ENCODE measurements around the gene IMPDH2.

The IMPDH2 gene

DNA sequence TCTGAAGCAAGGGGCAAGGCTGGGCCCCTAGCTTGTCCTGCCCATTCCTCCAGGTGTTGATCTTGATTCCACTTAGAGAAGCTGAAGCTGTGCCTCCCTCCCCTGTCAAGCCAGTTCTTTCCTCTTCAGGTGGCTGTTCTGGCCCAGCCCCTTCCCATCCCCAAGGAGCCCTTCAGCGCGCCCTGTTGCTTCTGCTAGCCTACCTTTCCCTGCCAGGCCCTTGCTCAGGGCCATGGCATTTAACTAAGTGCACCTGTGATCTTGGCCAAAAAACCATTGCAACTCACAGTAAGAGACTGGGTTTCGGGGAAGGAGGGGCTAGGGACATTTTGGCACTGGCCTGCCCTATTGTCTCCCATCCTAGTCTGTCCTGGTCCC, 23.9 kb downstream of the IMPDH2 start:
- no peak for DNase-seq

DNA sequence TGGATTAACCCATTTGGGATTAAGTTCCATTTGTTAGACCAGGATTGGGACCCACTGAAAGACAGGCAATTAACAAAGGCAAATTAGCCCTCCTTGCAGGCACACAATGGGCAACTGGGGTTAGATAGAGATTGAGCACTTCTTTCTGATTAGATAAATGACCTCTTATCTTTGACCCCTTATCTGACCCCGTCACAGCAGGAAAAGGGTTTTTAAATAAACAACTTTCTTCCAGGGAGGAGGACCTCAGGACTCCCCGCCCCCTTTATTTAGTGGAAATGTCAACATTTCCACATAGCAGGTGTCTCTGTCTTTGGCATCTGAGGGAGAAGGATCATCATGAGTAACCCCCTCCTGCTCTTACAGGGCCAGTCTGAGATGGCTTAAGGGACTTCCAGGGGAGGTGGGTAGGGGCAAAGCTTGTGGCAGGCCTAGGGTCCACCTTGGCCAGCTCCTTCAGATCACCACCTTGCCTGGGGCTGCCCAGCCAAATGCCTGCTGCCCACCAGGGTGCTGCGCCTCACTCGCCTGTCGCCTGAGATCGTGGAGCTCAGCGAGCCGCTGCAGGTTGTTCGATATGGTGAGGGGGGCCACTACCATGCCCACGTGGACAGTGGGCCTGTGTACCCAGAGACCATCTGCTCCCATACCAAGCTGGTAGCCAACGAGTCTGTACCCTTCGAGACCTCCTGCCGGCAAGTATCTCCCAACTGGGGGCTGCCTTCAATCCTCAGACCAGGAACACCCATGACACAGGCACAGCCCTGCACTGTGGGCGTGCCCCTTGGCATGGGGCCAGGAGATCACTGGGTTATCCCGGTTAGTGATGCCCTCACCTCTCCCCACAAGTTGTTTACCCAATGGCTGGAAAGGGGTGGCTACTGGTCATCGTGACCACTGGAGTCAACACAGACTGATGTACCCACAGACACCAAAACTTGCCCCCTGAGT, 24.6 kb downstream of the IMPDH2 start:
- no peak for DNase-seq

DNA sequence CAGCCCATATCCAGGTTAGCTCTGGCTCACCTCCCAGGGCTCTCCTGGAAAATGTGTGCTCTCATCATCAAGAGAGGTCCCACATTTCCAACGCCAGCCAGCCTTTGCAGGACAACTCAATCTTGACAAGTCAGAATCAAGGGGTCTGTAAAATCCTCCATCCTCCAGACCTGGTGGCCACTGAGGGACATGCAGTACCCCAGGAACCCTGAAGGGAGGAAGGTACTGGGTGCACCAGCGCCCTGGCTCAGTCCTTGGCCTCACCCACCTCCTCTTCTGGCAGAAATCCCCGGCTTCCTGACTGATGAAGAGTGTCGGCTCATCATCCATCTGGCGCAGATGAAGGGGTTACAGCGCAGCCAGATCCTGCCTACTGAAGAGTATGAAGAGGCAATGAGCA, 28.0 kb downstream of the IMPDH2 start:
- DNase-seq = no peak

DNA sequence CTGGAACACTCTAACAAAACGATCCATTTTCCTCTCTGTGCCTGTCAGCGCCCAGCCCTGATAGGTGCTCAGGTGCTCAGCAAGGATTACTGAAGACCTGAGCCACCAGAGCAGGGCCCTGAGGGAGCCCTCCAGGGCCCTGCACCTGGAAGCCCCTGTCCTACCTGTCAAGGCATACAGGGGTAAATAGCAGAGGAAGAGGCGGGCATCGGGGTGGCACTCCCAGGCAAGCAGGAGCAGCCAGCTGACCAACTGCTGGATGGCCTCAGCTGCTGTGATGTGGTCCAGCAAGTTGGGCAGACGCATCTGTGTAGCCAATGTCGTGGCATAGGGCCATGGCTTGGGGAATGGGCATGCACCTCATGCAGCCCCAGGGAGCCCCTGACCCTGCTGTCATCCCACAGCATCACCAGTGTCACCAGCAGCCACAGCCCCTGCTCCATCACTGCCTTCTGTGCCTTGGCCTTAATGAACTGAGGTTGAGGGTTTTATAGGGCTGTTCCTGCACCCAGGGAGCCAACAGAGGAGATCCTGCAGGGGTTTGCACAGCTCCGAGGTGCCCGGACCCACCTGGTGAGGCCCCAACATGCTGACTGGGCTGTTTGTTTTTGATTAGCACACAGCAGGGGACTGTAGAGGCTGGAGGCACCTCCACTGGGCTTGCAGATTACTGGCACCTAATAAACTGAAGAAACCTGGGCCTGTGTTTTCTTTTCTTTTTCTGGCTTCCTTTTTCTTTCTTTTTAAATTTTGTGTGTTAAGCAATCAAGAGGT, 29.9 kb downstream of the IMPDH2 start:
- no peak for DNase-seq

DNA sequence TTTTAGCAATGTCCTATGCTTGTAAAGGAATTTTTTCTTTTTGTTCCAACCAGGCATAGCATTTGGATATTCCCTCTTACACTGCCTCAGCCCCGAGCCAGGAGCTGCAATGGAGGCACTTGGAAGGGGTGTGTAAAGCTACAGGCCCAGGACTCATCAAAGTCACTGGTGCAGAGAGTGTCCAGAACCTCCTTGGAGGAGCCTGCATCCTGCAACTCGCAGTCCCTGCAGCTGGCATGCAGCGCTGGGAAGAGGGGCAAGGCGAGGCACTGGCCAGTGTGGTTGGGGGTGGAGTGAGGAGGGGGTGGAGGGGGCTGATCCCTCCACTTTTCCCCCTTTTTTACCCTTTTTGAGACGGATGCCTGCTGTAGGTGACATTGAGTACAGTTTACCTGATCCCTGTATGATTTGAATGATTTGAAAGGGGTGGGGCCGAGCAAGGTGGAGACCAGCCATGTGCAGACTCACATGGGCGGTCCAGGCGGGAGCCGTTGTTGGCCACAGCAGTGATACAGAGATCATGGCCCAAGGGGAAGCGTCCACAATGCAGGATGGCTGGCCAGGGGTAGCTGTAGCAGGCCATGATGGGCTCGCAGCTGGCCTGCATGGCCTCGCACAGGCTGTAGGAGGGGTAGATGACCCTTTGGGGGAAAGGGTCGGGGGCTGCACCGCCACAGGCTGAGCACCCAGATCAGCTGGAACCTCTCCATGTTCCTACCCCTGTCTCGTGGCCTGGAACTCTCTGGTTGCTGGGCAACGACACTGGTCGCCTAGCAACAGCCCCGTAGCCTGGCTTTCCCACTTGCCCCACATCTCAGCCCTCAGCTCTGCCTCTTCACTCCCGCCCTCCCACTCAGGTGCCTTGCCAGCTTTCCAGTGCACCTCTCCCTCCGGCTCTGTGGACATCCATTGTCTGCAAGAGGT, 31.2 kb downstream of the IMPDH2 start:
- DNase-seq = no peak

DNA sequence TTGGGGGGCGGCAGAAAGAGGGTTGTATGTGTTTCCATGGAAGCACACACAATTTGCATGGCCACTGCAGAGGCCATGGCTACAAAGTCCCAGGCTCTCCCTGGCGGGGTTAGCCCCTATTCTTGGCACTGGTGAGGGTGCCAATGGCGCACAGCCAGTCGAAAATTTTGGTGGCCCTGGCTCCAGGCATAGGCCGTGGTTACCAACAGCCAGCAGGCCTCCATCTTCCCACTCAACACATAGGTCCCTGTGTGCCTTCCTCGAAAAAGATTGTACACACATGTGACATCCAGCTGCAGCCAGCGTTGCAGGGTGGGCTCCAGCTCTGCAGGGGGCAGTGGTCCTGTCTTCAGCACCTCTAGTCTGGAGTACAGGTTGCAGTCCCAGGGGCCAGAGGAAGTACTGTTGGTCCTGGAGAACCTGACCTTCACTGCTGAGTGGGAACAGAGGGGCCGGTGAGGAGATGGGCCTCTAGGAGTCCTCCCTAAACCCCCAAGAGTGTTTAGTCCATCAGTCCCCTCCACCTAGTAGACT, 32.0 kb downstream of the IMPDH2 start:
- no peak for DNase-seq

DNA sequence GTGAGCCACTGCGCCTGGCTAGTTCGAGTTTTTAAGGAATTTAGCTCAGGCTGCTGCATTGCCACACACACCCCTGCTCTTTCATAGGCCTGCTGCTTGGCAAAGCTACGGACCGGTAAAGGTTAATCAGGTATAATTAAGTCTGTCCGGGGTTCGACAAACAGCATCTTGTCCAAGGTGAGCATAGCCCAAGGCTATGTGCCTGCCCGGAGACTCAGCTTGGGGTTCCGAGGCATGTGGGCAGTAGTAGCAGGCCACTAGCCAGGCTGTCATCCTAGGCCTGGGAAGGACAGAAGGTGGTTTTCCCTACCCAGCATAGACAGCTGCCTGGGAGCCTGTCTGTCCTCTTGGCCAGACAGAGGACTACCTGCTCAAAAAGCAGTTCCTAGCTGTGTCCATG, 32.6 kb downstream of the IMPDH2 start:
- DNase-seq = no peak

DNA sequence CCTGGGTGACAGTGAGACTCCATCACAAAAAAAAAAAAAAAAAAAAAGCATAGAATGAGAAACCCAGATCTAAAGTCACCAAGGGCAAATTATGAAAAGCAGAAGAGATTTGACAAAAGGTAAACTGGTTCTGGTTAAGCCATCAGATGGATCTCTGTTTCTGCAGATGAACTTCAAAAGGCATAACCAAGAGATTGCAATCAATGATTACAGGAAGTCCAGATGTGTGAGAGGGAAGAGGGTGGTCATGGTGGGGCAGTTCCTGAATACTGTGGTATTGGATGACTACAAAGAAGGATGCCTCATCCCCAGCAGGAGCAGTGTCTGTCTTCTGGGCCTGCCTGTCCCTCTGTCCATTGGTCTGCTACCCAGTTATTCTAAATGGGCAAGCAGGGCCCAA, 35.4 kb downstream of the IMPDH2 start:
- DNase-seq = no peak

DNA sequence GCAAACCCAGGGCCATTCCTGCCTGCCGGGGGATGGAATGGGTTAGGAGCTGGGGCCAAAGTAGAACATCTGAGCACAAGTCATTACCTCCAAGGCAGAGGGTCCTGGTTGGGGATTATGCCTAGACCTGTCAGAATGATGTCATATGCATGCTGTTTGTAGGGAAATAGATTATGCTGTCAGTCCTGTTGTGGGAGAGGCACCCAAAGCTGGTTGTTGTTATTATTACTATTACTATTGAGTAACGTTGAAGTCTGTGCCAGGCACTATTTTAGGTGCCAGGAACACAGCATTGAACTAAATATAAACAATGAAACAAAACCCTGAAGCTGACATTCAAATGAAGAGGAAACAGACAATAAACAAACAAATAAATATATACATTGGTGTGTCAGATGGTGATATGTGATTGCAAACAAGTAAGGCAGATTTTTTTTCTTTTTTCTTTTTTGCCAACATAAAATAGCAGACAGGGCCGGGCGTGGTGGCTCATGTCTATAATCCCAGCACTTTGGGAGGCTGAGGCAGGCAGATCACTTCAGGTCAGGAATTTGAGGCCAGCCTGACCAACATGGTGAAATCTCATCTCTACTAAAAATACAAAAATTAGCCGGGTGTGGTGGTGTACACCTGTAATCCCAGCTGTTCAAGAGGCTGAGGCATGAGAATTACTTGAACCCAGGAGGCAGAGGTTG, 37.2 kb downstream of the IMPDH2 start:
- no peak for DNase-seq

DNA sequence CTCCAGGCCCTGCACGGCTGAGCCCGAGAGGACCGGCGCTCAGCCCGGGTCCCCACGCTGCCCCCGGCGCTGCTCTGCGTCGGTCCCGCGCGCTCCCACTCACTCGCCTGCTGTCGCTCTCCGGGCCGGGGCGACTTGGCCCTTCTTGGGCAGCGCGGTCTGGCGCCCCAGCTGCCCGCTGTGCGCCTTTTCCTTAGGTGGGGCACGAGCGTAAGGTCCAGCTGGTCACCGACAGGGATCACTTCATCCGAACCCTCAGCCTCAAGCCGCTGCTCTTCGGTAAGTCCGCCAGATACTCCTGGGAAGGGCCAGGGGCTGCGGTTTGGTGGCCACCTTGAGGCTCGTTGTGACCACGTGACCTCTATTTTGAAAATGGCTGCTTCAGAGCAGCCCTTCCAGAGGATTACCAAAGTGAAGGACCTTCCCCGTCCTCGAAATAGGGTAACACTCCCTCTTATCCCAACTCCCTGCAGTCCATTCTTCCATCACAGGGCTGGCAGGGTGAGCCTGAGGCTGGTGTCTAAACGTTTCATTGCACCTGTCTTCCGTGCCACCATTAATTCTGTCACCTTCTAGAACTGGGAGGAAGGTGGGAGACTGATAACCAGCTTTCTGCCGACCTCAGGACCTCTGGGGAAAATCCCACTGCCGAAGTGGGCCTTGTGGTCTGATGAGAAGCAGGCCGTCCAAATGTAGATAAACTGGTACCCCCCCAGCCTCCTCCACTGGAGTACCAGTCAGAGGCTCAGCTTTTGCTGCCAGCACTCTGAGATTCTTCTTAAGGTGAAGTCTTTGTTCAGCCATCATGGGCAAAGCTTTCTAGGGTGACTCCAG, 38.3 kb downstream of the IMPDH2 start:
- no peak for DNase-seq

DNA sequence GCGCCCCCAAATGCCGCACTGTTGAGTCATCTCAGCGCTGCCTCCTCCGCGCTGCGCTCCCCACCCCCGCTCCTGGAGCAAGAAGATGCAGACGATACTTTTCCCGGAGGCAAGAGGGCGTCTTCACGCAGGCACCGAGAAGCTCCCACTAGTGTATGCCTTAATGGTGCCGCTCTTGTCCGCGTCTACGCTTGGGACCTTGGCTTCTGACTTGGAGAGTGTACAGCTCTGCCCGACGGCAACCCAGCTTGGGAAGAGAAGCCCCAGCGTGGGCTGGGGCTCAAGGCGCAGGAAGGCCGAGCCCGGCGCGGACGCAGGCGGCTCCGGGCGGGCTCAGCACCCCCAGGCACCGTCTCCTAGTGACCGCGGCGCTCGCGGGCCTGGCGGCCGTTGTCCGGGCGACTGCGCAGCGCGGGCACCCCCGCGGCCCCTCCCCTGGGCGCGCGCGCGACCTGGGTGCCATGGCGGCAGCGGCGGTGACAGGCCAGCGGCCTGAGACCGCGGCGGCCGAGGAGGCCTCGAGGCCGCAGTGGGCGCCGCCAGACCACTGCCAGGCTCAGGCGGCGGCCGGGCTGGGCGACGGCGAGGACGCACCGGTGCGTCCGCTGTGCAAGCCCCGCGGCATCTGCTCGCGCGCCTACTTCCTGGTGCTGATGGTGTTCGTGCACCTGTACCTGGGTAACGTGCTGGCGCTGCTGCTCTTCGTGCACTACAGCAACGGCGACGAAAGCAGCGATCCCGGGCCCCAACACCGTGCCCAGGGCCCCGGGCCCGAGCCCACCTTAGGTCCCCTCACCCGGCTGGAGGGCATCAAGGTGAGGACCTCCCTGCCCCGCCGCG, 39.2 kb downstream of the IMPDH2 start, which contains the start of gene P4HTM:
TSS of gene P4HTM (plus strand) at position 446 of the 840 bp plus-strand sequence. CDS start at position 462, 16 bp downstream.
- DNase-seq = no peak

DNA sequence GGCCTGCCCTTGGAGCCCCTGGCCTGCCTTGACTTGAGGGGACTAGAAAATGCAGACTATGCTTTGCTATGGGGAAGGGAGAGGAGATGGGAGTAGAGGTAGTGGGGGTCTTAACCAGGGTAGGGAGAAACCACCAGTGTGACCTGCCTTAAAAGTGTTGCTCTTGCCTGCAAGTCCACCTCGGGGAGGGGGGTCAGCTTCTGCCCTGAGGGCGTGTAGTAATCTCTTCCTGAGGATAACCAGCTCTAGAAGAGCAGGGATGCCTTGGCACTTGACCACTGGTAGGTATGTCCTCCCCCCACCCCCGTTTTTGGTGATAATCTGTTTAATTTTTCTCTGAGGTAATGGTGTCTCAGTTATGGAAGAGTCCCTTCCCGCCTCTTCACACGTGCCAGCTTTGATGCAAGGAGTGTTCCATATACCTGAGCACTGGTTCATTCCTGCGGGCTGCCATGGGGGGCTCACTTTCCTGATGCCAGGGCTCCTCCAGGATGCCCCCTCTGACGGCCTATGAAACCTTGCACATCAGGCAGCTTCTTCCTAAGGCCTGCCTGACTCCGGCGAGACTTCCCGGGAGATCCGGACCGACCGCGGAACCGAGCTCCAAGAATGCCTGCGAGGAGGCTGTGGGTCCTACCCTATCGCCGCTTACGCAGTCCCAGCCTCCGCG, 39.9 kb downstream of the IMPDH2 start:
- no peak for DNase-seq

DNA sequence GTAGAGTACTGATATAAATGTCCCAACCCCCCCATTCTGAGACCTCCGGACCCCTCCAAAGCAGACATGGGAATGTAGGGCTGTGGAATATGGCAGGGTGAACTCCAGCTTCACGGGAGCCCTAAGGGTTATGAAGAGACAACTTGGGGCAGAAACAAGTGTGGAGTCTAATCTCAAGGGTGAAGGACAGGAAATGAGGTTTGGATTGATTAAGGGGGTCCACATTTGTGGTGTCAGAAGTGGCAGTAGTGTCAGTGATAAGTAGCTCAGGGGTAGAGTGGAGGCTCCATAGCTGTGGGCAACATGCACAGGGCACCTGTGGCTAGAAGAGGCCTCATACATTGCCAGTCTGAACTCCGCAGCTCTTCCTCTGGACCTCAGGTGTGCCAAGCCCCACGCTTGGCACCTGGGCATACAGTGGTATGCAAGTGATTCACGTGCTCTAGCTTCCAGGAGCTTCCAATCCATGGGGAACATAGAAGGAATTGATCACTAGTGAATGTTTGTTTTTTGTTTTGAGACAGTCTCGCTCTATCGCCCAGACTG, 43.3 kb downstream of the IMPDH2 start:
- no peak for DNase-seq

DNA sequence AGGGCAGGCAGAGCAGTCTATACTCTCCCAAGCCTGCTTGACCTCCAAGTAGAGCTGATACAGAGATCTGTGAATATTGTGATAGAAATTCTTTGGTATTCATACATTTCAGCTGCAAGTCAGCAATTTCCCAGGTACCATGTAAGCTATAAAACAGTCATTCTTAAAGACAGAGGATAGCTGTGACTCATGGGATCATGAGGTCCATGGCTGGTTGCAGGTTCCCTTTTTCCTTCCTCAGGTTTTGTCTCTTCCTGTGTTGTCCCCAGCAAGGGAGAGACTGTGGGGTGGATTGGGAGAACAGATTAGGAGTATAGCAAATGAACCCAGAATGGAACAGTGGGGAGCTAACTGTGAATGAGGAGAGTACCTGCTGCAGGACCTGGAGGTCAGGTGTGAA, 44.5 kb downstream of the IMPDH2 start:
- no peak for DNase-seq

DNA sequence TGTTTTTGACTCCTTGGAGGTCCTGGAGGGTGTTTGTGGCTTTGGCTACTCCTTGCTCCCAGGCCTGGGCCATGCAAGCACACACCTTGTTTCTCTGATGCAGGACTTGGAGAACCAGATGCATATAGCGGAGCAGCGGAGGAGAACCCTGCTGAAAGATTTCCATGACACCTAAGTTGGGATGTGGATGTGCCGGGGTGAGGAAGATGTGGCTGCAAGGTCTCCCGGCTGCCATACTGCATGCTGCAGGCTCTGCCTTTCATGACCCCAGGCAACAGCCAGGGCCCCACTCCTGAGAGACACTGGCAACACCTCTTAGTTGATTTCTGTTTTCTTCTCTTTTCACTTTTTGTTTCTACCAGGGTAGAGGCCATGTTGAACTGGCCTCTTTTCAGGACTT, 46.1 kb downstream of the IMPDH2 start:
- DNase-seq = no peak

DNA sequence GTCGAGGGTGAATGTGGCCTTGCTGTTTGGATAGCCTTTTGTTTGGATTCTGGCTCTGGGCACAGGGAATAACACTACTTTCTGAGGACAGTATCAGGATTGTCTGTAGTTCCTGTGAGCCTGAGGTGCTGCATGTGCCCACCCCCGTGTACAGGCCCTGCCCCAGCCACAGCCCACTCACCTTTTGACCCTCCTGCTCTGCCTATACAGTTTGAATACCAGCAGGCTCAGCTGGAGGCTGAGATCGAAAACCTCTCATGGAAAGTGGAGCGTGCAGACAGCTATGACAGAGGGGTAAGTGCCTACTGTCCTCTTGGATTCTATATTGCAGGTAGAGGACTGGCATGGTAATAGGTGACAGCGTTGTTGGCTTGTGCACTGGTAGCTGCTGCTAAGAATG, 46.5 kb downstream of the IMPDH2 start:
- DNase-seq = no peak

DNA sequence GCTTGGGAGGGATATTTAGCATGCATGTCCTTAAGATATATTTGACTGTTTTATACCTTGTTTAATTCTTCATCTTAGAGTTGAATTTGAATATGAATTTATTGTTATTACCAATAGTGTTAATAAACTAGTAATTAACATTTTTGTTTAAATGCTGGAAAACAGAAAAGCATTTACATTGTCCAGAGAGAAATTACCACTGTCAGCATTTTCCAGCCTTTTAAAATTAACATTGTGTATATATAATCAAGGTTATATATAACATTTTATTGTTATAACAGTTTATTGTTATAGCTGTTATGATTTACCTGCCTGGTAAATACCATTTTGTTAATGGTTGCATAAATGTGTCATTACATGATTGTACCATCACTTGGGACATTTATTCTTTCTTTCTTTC, 47.2 kb downstream of the IMPDH2 start:
- DNase-seq = no peak

DNA sequence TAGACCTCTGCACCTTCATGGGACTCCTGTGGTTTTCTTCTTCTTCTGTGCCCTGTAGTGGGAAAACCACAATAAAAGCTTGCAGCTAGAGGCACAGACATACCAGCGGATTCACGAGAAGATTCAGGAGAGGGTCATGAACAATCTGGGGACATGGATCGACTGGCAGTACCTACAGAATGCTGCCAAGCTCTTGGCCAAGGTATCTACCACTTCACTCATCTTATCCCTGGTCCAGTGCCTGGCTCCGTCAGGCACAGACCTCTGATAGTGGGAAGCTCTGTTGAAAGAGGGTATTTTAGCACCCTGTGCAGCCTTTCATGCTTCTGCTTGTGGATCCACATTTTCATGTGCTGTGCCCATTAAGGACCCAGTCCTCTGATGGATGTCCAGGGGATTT, 48.9 kb downstream of the IMPDH2 start:
- DNase-seq = no peak

DNA sequence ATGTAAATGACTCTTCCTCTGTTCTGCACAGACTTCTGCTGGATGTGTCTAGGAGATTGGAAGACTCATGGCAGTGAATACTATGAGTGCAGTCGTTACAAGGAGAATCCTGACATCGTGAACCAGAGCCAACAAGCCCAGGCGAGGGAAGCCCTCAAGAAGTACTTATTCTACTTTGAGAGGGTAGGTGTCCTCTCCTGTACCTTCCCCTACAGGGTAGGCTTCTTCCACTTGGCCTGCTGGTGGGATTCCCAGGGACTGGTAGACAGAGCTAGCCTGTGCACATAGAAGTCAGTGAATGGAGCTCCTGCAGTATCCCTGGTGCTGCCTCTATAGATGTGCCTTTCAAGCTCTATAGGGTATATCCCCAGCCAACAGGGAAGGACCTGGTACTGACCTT, 49.7 kb downstream of the IMPDH2 start:
- DNase-seq = no peak

Measured in DMS 273 treated with DMSO at 0.1 percent for 48 hours (cell line).